ENCODE measurements around the gene MYO19. TPM values are rescaled to one million over a fixed set of nuclear protein-coding genes. Genes with fewer than 3 reads are reported as not detected.
"Not testable (repeated sequence)": the region's sequence is repeated elsewhere in the genome, so short reads cannot be mapped to it uniquely, and the experiment has no call there.

The MYO19 gene
- total RNA-seq, 2 experiments from 2014 or later: 110 to 127 TPM

- H3K36me3 Mint-ChIP-seq (ENCODE audit: low read depth): peaks cover 41% of the 10 kb centered on the region
- DNase-seq (no peak), ATAC-seq (no peak)
- intact Hi-C loops (cut with DNase I, micrococcal nuclease): no loop called here
- no peaks in the 10 kb centered on the region for H3K27me3 Mint-ChIP-seq
- no peaks in the 10 kb centered on the region for H3K4me1 Mint-ChIP-seq
- no peaks in the 10 kb centered on the region for H3K9me3 Mint-ChIP-seq (ENCODE audit: low read depth)
- H3K4me3 Mint-ChIP-seq: no peak overlapping the region
- no peak overlapping the region for H3K27ac Mint-ChIP-seq
- POLR2A ChIA-PET: interaction anchor here (0.6 kb wide), 1 partner anchor 18 kb away, joined by 5 read pairs; no protein-coding TSS in a partner anchor
- CTCF ChIA-PET: interaction anchor here (0.9 to 1.4 kb wide), 2 partner anchors 9 to 19 kb away, joined by 3 to 5 read pairs; no protein-coding TSS in a partner anchor
These were observed 35.9 kb downstream of the MYO19 start for GRCh38 chr17:36498560-36499300.

GRCh38 chr17:36498155-36498554 is 36.5 kb downstream of the MYO19 start:
- ChIA-PET POLR2A (no interaction called here), CTCF (interaction anchor here (0.8 to 1.4 kb wide), 3 partner anchors 8 to 168 kb away, joined by 3 to 5 read pairs (median 5); no protein-coding TSS in a partner anchor)
- H3K4me3 Mint-ChIP-seq: no peak overlapping the region
- H3K9me3 Mint-ChIP-seq (ENCODE audit: low read depth): no peaks in the 10 kb centered on the region
- intact Hi-C loops (cut with DNase I, micrococcal nuclease): no loop called here
- peaks cover 40% of the 10 kb centered on the region for H3K36me3 Mint-ChIP-seq (ENCODE audit: low read depth)
- no peak overlapping the region for H3K27ac Mint-ChIP-seq
- no peak for DNase-seq
- no peak for ATAC-seq
- no peaks in the 10 kb centered on the region for H3K4me1 Mint-ChIP-seq
- no peaks in the 10 kb centered on the region for H3K27me3 Mint-ChIP-seq

- peaks cover 42% of the 10 kb centered on the region for H3K36me3 Mint-ChIP-seq (ENCODE audit: low read depth)
- POLR2A ChIA-PET: no interaction called here
These were observed 38.5 kb downstream of the MYO19 start for GRCh38 chr17:36496018-36496789.

GRCh38 chr17:36495076-36495578 is 39.5 kb downstream of the MYO19 start:
- peaks cover 15% of the 10 kb centered on the region for H3K4me1 Mint-ChIP-seq
- H3K36me3 Mint-ChIP-seq (ENCODE audit: low read depth): peaks cover 48% of the 10 kb centered on the region
- H3K9me3 Mint-ChIP-seq (ENCODE audit: low read depth): no peaks in the 10 kb centered on the region
- H3K27ac Mint-ChIP-seq: peak overlapping the region; percentile 51
- DNase-seq (no peak), ATAC-seq (no peak)
- H3K4me3 Mint-ChIP-seq: no peak overlapping the region
- ChIA-PET POLR2A (interaction anchor here (0.6 kb wide), 1 partner anchor 945 kb away, joined by 3 read pairs; no protein-coding TSS in a partner anchor), CTCF (interaction anchor here (0.6 kb wide), 1 partner anchor 37 kb away, joined by 3 read pairs; no protein-coding TSS in a partner anchor)
- intact Hi-C loops (cut with DNase I, micrococcal nuclease): no loop called here
- no peaks in the 10 kb centered on the region for H3K27me3 Mint-ChIP-seq

More at GRCh38 chr17:36496018-36496789, 38.5 kb downstream of the MYO19 start:
- CTCF ChIA-PET: no interaction called here
- DNase-seq (no peak), ATAC-seq (no peak)
- Mint-ChIP-seq H3K4me3 (no peak overlapping the region), H3K27ac (no peak overlapping the region), H3K27me3 (no peaks in the 10 kb centered on the region), H3K9me3 (ENCODE audit: low read depth) (no peaks in the 10 kb centered on the region), H3K4me1 (peaks cover 10% of the 10 kb centered on the region)
- intact Hi-C loops (cut with DNase I, micrococcal nuclease): no loop called here

- ATAC-seq (no peak), DNase-seq (no peak)
- CTCF ChIA-PET: interaction anchor here (0.6 kb wide), 1 partner anchor 37 kb away, joined by 3 read pairs; no protein-coding TSS in a partner anchor
- POLR2A ChIA-PET: interaction anchor here (0.6 kb wide), 1 partner anchor 945 kb away, joined by 3 read pairs; no protein-coding TSS in a partner anchor
- Mint-ChIP-seq H3K9me3 (ENCODE audit: low read depth) (no peaks in the 10 kb centered on the region), H3K36me3 (ENCODE audit: low read depth) (peaks cover 51% of the 10 kb centered on the region), H3K4me1 (peaks cover 19% of the 10 kb centered on the region), H3K4me3 (no peak overlapping the region), H3K27ac (peak overlapping the region; percentile 51), H3K27me3 (no peaks in the 10 kb centered on the region)
- intact Hi-C loops (cut with DNase I, micrococcal nuclease): no loop called here
These were observed 40.0 kb downstream of the MYO19 start for GRCh38 chr17:36494674-36495073.

- intact Hi-C loops (cut with DNase I, micrococcal nuclease): no loop called here
- Mint-ChIP-seq H3K4me3 (no peak overlapping the region), H3K9me3 (ENCODE audit: low read depth) (no peaks in the 10 kb centered on the region), H3K27ac (peak overlapping the region; percentile 1), H3K27me3 (no peaks in the 10 kb centered on the region), H3K36me3 (ENCODE audit: low read depth) (peaks cover 56% of the 10 kb centered on the region), H3K4me1 (peaks cover 26% of the 10 kb centered on the region)
- POLR2A ChIA-PET: no interaction called here
- ATAC-seq: no peak
- CTCF ChIA-PET: no interaction called here
- DNase-seq: no peak
These were observed 40.7 kb downstream of the MYO19 start for GRCh38 chr17:36493956-36494355.

GRCh38 chr17:36486204-36487194 is 48.2 kb downstream of the MYO19 start, which contains the start of gene ZNHIT3:
Gene ZNHIT3, plus strand, starts transcription at chr17:36486681. Its CDS starts 19 bp downstream, at chr17:36486700.
- intact Hi-C loops (cut with DNase I, micrococcal nuclease): loop anchor here (1.0 to 10.0 kb wide), 11 partner anchors 49 to 1526 kb away; partner anchors contain the start of genes AATF (in 1 of the 2), CCT6B (in 1 of the 2), MRM1 (in 1 of the 2) and RDM1 (in 1 of the 2)
- H3K36me3 Mint-ChIP-seq (ENCODE audit: low read depth): peaks cover 24% of the 10 kb centered on the region
- ATAC-seq: peak; percentile 94
- H3K4me3 Mint-ChIP-seq: peak within 1 kb of the TSS; percentile 84
- peak within 1 kb of the TSS; percentile 96 for H3K27ac Mint-ChIP-seq
- peak; percentile 95 for DNase-seq
- H3K27me3 Mint-ChIP-seq: peaks cover 10% of the 10 kb centered on the region
- H3K9me3 Mint-ChIP-seq (ENCODE audit: low read depth): no peaks in the 10 kb centered on the region
- POLR2A ChIA-PET: interaction anchor here (0.6 to 0.9 kb wide), 4 partner anchors 9 to 875 kb away, joined by 3 to 5 read pairs (median 4); no protein-coding TSS in a partner anchor
- CTCF ChIA-PET: no interaction called here
- peaks cover 50% of the 10 kb centered on the region for H3K4me1 Mint-ChIP-seq

GRCh38 chr17:36485805-36486203 is 48.9 kb downstream of the MYO19 start:
- ATAC-seq: no peak
- CTCF ChIA-PET: no interaction called here
- Mint-ChIP-seq H3K9me3 (ENCODE audit: low read depth) (no peaks in the 10 kb centered on the region), H3K27ac (peak overlapping the region; percentile 96), H3K27me3 (peaks cover 12% of the 10 kb centered on the region), H3K4me3 (peak overlapping the region; percentile 84), H3K4me1 (peaks cover 44% of the 10 kb centered on the region), H3K36me3 (ENCODE audit: low read depth) (peaks cover 19% of the 10 kb centered on the region)
- peak; percentile 13 for DNase-seq
- intact Hi-C loops (cut with DNase I, micrococcal nuclease): loop anchor here (1.0 to 10.0 kb wide), 11 partner anchors 49 to 1525 kb away; partner anchors contain the start of genes AATF (in 1 of the 2), CCT6B (in 1 of the 2), MRM1 (in 1 of the 2) and RDM1 (in 1 of the 2)
- POLR2A ChIA-PET: interaction anchor here (0.7 to 0.9 kb wide), 2 partner anchors 58 to 594 kb away, joined by 3 to 5 read pairs; no protein-coding TSS in a partner anchor

GRCh38 chr17:36485027-36485426 is 49.6 kb downstream of the MYO19 start:
- Mint-ChIP-seq H3K9me3 (ENCODE audit: low read depth) (no peaks in the 10 kb centered on the region), H3K4me1 (peaks cover 41% of the 10 kb centered on the region), H3K27ac (no peak overlapping the region), H3K27me3 (peaks cover 15% of the 10 kb centered on the region), H3K36me3 (ENCODE audit: low read depth) (peaks cover 15% of the 10 kb centered on the region), H3K4me3 (peak overlapping the region; percentile 84)
- CTCF ChIA-PET: no interaction called here
- POLR2A ChIA-PET: no interaction called here
- ATAC-seq (no peak), DNase-seq (no peak)
- intact Hi-C loops (cut with DNase I, micrococcal nuclease): loop anchor here in 1 of 2 experiments (5.0 to 10.0 kb wide), 2 partner anchors 340 to 413 kb away; no protein-coding TSS in a partner anchor

GRCh38 chr17:36484021-36484420 is 50.6 kb downstream of the MYO19 start:
- POLR2A ChIA-PET; DNase-seq; ATAC-seq; H3K27ac Mint-ChIP-seq; H3K9me3 Mint-ChIP-seq (ENCODE audit: low read depth); H3K4me3 Mint-ChIP-seq; H3K36me3 Mint-ChIP-seq (ENCODE audit: low read depth): not testable (repeated sequence)
- CTCF ChIA-PET: interaction anchor here (0.6 to 2.2 kb wide), 4 partner anchors 19 to 508 kb away, joined by 3 to 9 read pairs (median 4); no protein-coding TSS in a partner anchor
- peaks cover 16% of the 10 kb centered on the region for H3K27me3 Mint-ChIP-seq
- peaks cover 32% of the 10 kb centered on the region for H3K4me1 Mint-ChIP-seq
- intact Hi-C loops (cut with DNase I, micrococcal nuclease): loop anchor here in 1 of 2 experiments (10.0 kb wide), 1 partner anchor 339 kb away; no protein-coding TSS in a partner anchor

All from activated CD4-positive, alpha-beta T cell treated with anti-CD3 and anti-CD28 coated beads for 36 hours (primary cell).